Lung (tissue), 12 donors: ENCODE data around the gene CD33. TPM values are rescaled to one million over a fixed set of nuclear protein-coding genes. Genes with fewer than 3 reads are reported as not detected.

Experiments used
- ATAC-seq: fragments of 200-7000 bp; cut with Tn5 transposase; one replicate; pipeline ENCODE4 v1.9.1; 2020; ENCODE audit warnings: moderate number of reproducible peaks; ENCODE audit not compliant: insufficient read depth, low FRiP score
- DNase-seq, 3 donors: peaks; one replicate each; pipeline ENCODE4 v3.0.0-alpha.2; 2013 to 2017
- H3K27ac ChIP-seq, 2 donors: one replicate each; pipeline ENCODE4 v1.5.1; 2013; ENCODE audit warnings: mild to moderate bottlenecking in 2 of 2, moderate library complexity in 2 of 2, control low read depth in 1 of 2, inconsistent platforms in 1 of 2, low read depth in 1 of 2, low read length in 1 of 2
- H3K27me3 ChIP-seq, 3 donors: one replicate each; pipeline ENCODE4 v1.5.1; 2013; ENCODE audit warnings: low read length in 2 of 3; ENCODE audit not compliant: control insufficient read depth in 3 of 3, insufficient read depth in 3 of 3
- H3K36me3 ChIP-seq, 4 donors: one replicate each; pipeline ENCODE4 v1.5.1; 2013; ENCODE audit warnings: low read length in 4 of 4, mild to moderate bottlenecking in 1 of 4, moderate library complexity in 1 of 4; ENCODE audit not compliant: control insufficient read depth in 4 of 4, insufficient read depth in 4 of 4
- H3K4me1 ChIP-seq, 5 donors: one replicate each; pipeline ENCODE4 v1.5.1; 2013; ENCODE audit warnings: low read length in 5 of 5, mild to moderate bottlenecking in 2 of 5, moderate library complexity in 1 of 5; ENCODE audit not compliant: control insufficient read depth in 5 of 5, insufficient read depth in 5 of 5
- H3K4me3 ChIP-seq: one replicate; pipeline ENCODE4 v1.5.1; 2013; ENCODE audit warnings: mild to moderate bottlenecking, control low read depth, moderate library complexity
- H3K9ac ChIP-seq, 2 donors: one replicate each; pipeline ENCODE4 v1.5.1; 2013; ENCODE audit warnings: low read length in 2 of 2, control low read depth in 1 of 2; ENCODE audit not compliant: insufficient read depth in 1 of 2
- H3K9me3 ChIP-seq, 4 donors: one replicate each; pipeline ENCODE4 v1.5.1; 2013; ENCODE audit warnings: low read length in 3 of 4, mild to moderate bottlenecking in 1 of 4, moderate library complexity in 1 of 4; ENCODE audit not compliant: control insufficient read depth in 4 of 4, insufficient read depth in 3 of 4
- CTCF ChIP-seq: IDR thresholded peaks from 2 replicates; pipeline ENCODE4 v1.5.1; 2012; ENCODE audit warnings: mild to moderate bottlenecking; ENCODE audit errors: control extremely low read depth, extremely low read depth
- WGBS, 2 donors: extraction: QIAGEN DNeasy Blood & Tissue Kit; methylation state at CpG; one replicate each; pipeline ENCODE4 v1.1.7; 2013; 5-methylcytosine and 5-hydroxymethylcytosine counted together
- polyA plus RNA-seq, 2 donors: library from polyadenylated mRNA; stranded (reverse); fragments of 200-250 nt; gene quantifications; one replicate each; pipeline ENCODE4 v1.2.1, GENCODE V29; 2013
- total RNA-seq, 2 donors: library from RNA; depleted of rRNA in 1 of 2; stranded (reverse); fragments of >200 nt in 1 of 2; gene quantifications; one replicate each; pipeline ENCODE4 v1.2.1, GENCODE V29; 2014 to 2021
- donor health status: control.
- donor health status: control.
- donor health status: Bipolar disorder and iron deficiency.
- donor health status: healthy.
- donor health status: DM: yes; HTN: yes; CAD: no.

The CD33 gene
- total and polyA plus RNA-seq, 4 donors, result 7.0 to 40.2 (median 16.8) TPM

GRCh38 chr19:51186323-51186722, 38.6 kb upstream of the CD33 start:
- WGBS, 2 donors, result 64 to 73% methylated on average over 13 of the region's 13 CpGs
- Histone ChIP-seq H3K27ac (no peak overlapping the region), H3K9me3 (no peaks in the 10 kb centered on the region), H3K4me3 (no peak overlapping the region), H3K4me1 (no peaks in the 10 kb centered on the region), H3K27me3 (peaks cover 0 to 6% (median 0%) of the 10 kb centered on the region in 3 donors), H3K9ac (no peak overlapping the region), H3K36me3 (no peaks in the 10 kb centered on the region)
- no peak for DNase-seq
- TF ChIP-seq CTCF, result no peak
- ATAC-seq, result no peak

DNA sequence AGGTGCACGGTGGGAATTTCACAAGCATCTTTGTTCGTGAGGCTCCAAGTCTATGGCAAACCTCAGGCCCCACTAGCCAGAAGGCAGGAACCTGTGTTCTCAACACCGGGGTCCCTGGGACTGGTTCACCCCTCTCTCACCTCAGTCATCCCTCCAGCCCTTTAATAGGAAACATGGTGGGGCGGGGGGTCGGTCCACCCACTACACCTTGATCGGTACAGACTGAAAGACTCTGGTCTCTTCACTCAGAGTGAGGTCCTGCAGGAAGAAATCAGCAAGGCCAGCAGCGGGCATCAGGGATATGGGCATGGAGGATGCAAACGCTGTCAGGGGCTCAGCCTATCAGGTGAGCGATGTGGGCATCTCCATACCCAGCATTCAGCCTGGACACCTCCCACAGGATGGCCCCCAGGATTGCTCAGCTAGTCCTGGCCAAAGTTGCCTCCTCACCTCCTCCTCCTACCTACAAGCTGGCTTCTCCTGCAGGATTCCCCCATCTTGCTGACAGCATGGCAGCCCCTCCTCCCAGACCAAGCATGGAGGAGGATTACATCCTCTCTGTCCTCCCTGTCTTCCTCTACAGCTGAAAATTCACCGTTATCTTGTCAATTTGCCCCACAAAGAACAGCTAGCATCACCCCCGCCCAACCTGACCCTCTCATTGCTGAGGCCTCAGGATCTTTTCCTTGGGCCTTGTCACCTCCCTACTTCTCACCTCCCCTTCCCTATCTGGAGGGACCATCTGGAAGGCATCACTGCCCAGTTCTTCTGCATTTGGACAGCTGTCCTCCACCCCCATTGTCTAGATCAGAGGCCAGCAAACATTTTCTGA, 37.3 kb upstream of the CD33 start:
- H3K36me3 ChIP-seq, result no peaks in the 10 kb centered on the region
- H3K9me3 ChIP-seq, result no peaks in the 10 kb centered on the region
- WGBS, 2 donors, result 88 to 95% methylated on average over 11 of the region's 11 CpGs
- peaks cover 0 to 6% (median 0%) of the 10 kb centered on the region in 3 donors for H3K27me3 ChIP-seq
- no peak overlapping the region for H3K9ac ChIP-seq
- no peak overlapping the region for H3K27ac ChIP-seq
- DNase-seq (no peak), ATAC-seq (no peak)
- H3K4me3 ChIP-seq, result no peak overlapping the region
- TF ChIP-seq CTCF, result no peak
- no peaks in the 10 kb centered on the region for H3K4me1 ChIP-seq

- H3K27ac ChIP-seq, result no peak overlapping the region
- DNase-seq (no peak), ATAC-seq (no peak)
- H3K27me3 ChIP-seq, result peaks cover 0 to 6% (median 0%) of the 10 kb centered on the region in 3 donors
- no peak overlapping the region for H3K4me3 ChIP-seq
- H3K36me3 ChIP-seq, result no peaks in the 10 kb centered on the region
- TF ChIP-seq CTCF, result no peak
- WGBS, 2 donors, result 78 to 88% methylated on average over 2 of the region's 2 CpGs
- H3K9ac ChIP-seq, result no peak overlapping the region
- no peaks in the 10 kb centered on the region for H3K4me1 ChIP-seq
- no peaks in the 10 kb centered on the region for H3K9me3 ChIP-seq
Measured at GRCh38 chr19:51188227-51188559, 36.7 kb upstream of the CD33 start.

DNA sequence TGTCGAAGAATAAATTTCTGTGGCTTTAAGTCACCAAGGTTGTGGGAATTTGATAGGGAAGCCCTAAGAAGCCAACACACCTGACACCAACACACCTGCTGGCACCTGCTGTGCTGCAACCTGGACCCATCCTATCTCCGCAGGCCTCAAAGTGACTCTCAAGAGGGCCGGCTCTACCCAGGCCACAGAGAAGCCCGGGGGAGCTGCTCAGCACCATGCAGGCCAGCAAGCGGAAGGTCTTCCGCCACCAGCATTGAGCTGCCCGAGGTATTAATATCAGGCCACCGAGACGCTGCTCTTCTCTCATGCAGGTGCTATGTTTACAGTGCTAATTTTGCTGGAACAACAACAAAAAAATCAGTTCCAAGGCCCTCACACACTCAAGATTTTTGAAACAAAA, 32.2 kb upstream of the CD33 start:
- 87 to 93% methylated on average over 9 of the region's 9 CpGs for WGBS, 2 donors
- Histone ChIP-seq H3K4me3 (no peak overlapping the region), H3K36me3 (no peaks in the 10 kb centered on the region), H3K9ac (no peak overlapping the region), H3K4me1 (no peaks in the 10 kb centered on the region), H3K27me3 (no peaks in the 10 kb centered on the region), H3K9me3 (peaks cover 0 to 2% (median 0%) of the 10 kb centered on the region in 4 donors), H3K27ac (no peak overlapping the region)
- DNase-seq (no peak), ATAC-seq (no peak)
- TF ChIP-seq CTCF, result no peak
